Activated gamma-delta T cell treated with Interleukin-2 at 50 U/mL for 16 hours (primary cell): ENCODE measurements around the gene KBTBD13.
A peak's percentile ranks its signal among the peaks of the same experiment; 100 is the strongest.
"Not testable (repeated sequence)": the region's sequence is repeated elsewhere in the genome, so short reads cannot be mapped to it uniquely, and the experiment has no call there.

Source experiments
- DNase-seq: peaks from one replicate; pipeline ENCODE4 v3.0.0-alpha.2; 2020

The KBTBD13 gene

DNA sequence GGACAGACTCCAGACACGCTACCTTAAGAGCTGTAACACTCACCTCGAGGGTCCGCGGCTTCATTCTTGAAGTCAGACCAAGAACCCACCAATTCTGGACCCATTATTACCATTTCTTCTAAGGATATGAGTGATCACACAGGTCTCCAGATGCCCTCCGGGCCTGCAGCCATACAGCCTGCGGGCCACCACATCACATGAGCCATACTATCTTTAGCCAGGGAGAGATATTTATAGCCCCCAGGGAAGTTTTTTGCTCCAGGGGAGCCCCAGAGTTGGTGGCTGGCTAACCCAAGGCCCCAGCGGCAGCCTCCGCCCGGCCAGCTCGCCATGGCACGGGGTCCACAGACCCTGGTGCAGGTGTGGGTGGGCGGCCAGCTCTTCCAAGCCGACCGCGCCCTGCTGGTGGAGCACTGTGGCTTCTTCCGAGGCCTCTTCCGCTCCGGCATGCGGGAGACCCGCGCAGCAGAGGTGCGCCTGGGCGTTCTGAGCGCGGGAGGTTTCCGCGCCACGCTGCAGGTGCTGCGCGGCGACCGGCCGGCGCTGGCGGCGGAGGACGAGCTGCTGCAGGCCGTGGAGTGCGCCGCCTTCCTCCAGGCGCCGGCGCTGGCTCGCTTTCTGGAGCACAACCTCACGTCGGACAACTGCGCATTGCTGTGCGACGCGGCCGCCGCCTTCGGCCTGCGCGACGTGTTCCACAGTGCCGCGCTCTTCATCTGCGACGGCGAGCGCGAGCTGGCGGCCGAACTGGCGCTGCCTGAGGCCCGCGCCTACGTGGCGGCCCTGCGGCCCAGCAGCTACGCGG is at the start of gene KBTBD13:
Gene KBTBD13 (plus strand): TSS at position 261 of the 805 bp plus-strand sequence. CDS start 70 bp downstream, at position 331.
- DNase-seq = no peak

DNA sequence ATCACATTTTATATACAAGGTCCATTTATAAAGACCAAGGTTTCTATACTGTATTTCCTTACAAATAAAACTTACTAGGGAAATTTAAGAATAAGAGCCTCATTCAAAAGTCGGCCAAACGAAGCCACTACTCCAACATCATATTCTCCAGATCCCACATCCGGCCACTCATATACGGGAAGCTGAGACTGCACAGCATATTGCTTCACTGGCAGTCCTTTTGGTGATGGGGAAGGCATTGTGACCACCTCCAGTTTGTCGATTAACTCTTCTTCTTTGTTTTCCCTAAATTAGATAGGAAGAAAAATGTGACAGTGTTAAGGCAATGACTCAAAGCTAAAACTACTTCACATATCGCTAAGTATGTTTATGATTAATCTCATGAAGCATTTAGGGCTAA is 49.8 kb upstream of the KBTBD13 start:
- no peak for DNase-seq

DNA sequence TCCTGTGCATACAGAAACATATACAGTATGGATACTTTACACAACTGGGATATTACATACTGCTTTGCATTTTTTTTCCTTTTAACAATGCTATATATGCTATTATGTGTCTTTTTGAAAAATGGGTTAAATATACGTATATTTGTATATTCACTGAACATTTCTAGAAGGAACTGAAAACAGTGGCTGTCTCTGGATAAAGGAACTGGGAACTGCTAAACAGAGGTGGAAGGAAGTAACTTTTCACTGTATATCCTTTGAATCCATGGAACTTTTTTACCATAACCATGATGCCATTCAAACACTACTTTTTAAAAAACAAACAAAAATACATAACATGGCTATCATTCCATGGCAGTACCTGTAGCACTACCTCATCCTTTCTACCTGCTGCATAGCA is 49.0 kb upstream of the KBTBD13 start:
- DNase-seq = no peak

DNA sequence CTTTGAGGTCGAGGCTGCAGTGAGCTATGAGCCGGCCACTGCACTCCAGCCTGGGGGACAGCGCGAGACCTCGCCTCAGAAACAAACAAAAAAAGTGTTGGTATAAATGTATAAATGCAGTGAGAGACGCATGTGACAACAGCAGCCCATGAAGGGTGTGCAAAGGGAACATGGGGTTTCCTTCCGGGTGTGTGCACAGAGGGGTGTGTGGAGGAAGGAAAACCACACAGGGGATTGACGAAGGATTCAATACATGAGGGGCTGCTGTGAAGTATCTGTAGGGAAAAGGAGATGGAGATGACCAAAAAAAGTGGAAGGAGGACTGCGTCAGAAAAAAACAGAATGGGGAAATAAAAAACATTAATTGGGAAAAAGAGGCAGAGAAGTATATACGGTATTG is 48.2 kb upstream of the KBTBD13 start:
- no peak for DNase-seq

DNA sequence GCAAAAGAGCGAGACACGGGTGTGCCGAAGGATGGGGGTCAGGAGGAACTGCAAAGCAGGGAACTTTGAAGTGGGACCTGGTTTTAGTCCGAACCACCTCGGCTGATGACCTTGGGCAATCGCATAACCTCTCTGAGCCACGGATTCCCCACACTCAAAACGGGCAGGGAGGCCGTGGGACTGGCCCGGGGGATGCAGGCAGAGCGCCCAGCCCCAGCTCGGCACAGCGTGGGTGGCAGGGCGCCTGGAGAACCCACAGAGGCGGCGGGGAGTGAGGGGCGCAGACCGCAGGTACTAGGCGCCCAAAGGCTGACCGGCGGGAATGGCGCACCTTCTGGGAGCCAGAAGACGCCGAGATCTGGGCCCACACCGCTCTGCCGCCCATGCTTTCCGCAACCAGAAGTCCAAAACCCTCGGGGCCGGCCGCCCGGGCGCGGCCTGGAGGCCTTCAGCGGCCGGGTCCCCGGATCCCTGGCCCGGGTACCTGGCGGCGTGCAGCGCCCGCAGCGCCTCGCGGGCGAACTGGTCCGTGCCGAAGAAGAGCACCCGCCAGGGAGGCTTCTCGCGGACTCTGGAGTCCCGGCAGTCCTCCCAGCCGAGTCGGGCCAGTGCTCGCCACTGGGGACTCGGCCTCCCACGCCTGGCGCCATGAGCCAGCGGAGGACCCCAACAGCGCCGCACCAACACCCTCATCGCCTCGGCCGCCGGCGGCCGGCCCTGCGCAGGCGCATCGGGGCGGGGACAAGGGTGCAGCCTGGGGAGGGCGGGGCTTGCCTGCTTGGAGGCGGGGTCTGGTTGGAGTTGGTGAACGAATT is 47.4 kb upstream of the KBTBD13 start, which contains the start of gene MTFMT:
Gene MTFMT (minus strand): TSS at position 719 of the 815 bp plus-strand sequence. CDS start 26 bp downstream, at position 693.
- peak; percentile 95 for DNase-seq

DNA sequence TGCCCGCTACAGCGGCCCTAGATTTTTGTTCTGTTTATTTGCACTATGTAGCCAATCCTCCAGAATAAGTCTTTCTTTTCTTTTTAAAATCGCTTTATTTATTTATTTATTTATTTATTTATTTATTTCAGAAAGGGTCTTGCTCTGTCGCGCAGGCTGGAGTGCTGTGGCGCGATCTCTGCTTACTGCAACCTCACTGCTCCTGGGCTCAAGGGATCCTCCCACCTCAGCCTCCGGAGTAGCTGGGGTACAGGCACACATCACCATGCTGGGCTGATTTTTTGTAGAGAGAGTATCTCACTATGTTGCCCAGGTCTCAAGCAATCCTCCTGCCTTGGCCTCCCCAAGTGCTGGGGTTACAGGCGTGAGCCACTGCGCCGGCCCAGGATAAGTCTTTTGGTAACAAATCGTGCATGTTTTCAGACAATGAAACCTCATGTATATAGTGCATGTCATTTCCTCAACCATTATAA is 46.8 kb upstream of the KBTBD13 start:
- DNase-seq = no peak

DNA sequence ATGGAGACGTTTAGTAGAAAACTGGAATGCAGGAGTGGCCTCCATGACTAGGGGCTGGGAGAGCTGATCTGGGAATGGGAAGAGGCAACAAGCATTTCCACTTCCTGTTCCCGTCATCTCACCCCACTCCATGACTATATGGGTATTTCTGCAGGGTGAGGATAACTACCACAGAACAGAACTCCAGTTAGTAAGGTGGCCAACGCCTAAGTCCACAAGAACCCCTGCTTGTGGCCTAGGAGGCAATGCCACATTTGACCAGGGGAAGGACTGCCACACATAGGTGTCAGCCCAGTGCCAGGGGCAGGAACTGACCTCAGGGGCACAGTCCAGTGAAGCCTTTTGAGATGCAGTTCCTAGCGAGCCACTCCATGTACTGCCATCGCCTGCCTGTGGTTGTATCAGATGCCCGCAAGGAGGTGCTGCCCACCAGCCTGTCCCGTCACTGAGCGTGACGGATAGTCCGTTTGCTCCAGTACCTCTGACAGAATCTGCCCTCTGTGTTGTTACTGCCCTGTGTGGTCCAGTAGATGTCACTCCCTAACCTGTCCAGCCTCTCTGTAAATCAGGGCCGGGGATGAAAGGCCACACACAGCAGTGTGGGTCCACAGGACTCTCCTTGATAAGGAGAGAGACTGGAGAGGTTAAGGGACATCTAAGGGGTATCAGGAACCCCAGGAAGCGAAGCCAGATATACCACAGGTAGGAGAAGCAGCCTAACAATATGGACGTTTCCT is 43.6 kb upstream of the KBTBD13 start:
- DNase-seq = peak; percentile 26

DNA sequence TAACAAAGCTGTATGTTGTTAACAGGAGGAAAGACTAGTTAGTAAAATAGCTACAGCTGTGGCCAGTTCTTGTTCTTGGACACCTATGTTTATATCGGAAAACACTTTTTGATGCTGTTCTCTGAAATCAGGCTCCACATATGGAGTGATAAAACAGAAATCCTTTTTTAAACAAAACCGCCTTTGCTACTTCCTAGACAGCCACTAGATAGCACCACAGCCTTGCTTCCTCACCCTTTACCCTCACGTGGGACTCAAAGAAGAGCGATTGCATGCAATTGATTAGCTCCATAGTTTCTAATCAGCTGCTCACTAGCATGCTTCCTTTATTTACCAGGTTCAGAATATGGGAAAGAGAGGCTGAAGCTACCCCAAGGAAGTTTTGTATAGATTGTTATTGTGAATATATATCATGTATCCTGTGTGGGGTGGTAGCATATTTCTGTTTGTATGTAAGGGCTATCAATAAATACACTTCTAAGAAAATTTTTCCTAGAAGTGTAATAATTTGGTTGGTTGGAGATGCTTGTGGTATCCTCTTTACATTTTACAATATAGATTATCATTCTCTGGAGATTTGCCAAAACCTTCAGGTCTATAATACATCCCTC is 42.8 kb upstream of the KBTBD13 start:
- DNase-seq = no peak

DNA sequence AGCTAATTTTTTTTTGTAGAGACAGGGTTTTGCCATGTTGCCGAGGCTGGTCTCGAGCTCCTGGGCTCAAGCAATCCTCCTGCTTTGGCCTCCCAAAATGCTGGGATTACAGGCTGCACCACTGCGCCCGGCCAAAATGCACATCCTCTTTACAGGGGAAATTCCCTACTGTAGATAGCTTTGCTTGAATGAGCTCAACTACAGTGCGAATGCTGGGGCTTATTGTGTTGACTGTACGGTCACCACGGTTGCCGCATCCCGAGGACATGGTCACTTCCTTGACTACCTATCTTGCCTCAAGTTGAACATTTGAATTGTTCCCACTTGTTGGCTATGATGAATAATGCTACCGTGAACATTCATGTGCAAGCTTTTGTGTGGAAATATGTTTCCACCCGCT is 41.8 kb upstream of the KBTBD13 start:
- no peak for DNase-seq

DNA sequence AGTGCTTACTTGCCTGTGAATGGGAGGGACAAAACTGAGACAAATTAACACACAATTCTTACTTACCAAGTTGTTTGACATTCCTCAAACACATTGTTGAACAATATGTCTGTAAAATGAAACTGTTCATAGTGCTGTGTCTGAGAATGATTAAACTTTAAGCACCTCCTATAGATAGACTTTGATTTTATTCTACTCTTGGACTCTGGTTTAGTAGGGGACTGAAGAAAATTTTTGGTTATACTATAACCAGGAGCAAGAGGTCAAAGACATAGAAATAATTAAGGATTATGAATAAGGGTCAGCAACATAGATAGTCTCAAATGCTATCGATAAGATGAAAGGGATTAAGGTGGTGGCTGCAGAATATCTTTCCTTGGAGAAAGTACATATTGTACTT is 39.2 kb upstream of the KBTBD13 start:
- DNase-seq = no peak

DNA sequence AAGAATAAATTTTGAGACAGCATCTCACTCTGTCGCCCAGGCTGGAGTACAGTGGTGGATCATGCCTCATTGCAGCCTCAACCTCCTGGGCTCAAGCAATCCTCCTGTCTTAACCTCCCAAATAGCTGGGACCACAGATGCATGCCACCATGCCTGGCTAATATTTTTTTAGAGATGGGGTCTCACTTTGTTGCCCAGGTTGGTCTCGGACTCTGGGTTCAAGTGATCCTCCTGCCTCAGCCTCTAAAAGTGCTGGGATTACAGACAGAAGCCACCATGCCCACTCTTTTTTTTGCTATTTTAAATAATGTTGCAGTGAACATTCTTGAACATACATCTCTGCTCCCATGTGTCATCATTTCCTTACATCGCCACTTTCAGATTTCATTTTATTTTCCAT is 38.1 kb upstream of the KBTBD13 start:
- no peak for DNase-seq

DNA sequence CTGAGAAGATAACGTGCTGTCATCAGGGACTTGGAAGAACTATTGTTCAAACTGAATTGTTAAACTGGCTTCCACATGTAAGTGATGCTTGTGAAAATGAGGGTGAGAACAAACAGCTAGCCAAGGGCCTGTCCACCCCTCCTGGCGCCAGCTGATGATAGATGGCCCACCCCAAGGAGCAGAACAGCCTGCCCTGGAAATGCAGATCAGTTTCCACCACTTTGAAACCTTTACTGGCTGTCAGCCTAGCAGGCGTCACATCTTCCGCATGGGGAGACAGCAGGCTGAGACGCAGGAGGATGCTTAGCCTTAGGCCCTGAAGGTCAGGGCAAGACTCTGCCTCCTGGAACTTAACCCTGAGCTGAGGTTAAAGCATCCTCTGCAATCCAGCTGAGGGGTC is 37.7 kb upstream of the KBTBD13 start:
- DNase-seq = no peak

DNA sequence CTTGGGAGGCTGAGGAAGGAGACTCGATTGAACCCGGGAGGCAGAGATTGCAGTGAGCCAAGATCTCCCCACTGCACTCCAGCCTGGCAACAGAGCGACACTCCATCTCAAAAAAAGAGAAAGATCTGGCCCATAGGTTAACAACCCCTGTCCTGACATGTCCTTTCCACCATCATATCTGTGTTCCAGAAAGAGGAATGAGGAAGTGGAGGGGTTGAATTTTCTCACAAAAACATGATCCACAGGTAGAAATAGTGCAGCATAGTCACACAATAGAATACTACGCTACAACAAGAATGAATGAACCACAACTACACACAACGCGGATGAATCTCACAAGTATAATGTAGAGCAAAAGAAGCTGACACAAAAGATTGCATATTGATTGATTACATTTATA is 36.1 kb upstream of the KBTBD13 start:
- no peak for DNase-seq

DNA sequence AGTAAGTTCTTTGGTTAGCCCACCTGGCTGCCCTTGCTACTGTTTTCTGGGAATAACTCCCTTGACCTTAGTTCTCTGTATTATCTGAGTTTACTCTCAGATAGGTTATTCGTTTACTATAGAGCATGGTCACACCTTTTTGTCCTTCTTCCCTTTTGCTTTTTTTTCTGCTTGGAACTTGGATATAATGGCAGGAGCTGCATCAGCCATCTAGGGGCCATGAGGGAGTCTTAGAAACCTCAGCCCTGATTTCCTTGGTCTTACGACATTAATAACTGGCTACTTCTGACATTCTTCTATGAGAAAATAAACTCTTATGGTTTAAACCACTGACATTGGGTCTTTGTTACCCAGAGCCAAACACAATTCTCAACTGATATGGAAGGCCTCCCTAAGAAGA is 34.8 kb upstream of the KBTBD13 start:
- no peak for DNase-seq

DNA sequence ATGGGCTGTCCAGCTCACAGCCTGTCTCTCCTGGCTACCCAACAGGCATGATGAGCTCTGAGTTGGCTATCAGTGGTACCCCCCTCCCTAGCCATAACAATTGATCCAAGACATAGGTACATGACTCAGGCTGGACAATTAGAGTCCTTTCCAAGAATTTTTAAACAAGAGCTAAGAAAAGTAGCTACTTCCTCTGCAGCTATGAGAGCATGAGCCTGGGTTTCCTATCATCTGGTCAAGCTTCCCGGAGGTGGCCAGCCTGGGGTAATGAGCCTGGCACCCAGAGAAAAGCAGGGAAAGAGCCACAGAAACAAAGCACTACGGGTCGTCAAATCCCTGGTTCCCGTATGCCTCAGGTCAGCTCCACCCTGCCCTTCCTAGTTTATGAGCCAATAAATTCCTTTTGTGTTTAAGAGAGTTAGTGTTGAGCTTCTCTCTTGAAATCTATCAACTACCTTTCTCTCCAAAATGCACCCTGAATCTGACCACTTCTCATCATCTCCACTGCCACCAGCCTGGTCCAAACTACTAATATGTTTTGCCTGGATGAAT is 33.7 kb upstream of the KBTBD13 start:
- DNase-seq = no peak

DNA sequence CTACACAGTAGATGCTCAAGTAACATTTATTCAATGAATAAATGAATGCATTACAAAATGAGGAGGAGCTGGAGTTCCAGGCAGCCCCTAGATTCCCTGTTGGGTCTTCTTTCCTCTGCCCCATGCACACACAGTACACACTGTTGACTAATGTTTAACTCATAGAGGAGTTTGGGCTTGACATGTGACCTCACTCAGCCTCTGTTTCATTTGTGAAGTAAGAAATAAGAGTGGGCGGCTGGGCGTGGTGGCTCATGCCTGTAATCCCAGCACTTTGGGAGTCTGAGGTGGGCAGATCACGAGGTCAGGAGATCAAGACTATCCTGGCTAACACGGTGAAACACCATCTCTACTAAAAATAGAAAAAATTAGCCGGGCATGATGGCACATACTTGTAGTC is 32.3 kb upstream of the KBTBD13 start:
- not testable (repeated sequence) for DNase-seq

DNA sequence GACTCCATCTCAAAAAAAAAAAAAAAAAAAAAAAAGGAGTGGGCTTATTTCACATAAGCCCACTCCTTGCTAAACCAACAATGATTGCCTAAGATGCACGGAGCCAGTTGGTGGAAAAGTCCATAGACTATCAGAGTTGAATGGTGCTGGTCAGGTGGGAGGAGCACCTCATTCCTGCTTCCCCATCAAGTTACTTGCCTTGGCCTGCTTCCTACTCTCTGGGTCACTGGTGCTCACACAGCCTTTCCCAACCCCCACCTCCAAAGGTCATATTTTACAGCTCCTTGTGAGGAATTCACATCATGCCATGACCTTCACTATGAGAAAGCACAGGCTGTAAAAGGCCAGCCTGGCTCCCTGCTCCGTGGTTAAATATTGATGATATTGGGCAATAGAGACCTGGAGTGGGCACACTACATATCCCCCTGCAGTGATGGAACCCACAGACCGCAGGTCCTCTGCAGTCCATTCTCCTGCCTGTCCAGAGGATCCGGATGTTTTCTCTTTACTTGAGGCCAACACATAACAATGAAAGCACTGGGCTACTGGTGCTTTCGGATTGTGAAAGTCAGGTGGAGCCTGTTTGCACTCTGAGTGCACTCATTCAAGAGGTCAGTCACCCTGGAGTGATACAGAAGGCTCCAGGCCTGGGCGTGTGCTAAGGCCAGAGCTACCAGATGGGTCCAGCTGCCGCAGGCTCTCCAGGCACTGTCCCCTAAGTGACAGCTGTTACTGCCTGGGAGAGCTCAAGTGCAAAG is 31.6 kb upstream of the KBTBD13 start, which contains the start of gene SLC51B:
Gene SLC51B (plus strand): TSS at position 664 of the 758 bp plus-strand sequence. CDS start 4,618 bp downstream, outside the sequence.
- no peak for DNase-seq

DNA sequence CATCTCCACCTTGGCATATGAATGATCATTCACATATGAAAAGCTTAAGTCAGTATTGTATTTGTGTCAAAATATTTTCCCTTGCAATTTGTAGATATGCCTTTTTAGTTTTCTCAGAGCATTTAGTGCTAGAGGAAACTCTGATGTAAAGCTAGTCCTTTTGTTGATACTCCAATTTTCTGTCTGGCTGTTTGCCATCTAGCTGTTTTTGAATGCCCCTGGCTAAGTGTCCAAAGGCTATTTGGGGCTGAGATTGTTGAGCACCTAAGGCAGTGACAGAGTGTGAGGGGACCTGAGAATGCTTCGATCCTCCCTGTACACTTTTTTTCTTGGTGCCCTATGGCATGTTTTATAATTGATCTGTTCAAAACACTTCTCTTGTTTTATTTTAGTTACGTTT is 28.3 kb upstream of the KBTBD13 start:
- DNase-seq = no peak

DNA sequence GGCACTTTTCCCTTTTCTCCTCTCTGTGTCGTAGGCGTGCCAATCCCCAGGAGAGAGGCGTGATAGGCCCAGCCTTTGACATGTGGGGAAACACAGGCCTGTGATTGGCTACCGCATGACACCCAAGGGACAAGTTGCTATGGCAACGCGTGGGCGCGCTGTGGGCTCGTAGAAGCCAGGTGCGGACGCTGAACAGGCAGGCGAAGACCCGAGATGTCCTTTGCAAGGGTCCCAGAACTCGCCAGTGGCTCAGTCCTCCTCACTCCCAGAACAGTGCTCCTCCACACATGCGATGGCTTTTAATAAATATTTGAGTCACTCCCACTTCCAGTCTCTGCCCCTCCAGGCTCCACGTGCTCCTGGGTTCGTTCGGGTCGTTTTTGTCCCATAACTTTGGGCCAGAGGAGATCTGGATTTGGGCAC is 27.1 kb upstream of the KBTBD13 start:
- DNase-seq = peak; percentile 77

DNA sequence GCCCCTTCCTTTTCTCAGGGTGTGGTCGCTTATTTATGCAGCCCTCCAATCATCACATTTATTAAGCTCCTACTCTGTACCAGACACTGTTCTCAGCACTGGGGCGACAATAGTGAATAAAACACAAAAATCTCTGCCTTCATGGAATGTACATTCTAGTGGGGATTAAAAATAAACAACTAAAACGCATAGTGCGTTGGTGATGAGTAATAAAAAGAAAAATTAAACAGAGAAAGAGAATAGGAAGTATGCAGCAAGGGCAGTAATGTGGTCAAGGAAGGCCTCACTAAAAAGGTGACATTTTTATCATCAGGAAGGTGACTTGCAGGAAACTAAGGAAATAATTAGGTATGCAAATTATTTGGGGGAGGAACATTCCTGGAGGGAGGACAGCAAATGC is 26.3 kb upstream of the KBTBD13 start:
- no peak for DNase-seq

DNA sequence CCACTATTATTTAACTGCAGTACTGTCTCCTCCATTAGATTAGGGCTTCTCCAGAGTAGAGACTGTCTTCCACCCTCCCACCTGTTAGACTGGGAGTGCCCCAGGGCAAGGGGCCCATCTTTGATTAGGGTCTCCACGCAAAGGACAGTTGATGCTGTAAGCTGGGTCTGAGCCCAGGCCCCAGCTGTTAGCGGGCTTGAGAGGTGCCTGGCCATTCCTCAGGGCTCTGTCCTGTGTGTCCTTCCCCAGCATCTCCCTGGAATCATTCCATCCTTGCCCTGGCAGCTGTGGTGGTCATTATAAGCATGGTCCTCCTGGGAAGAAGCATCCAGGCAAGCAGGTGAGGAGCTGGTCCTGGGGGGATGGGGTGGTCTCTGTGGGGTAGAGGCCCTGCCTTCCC is 25.3 kb upstream of the KBTBD13 start:
- no peak for DNase-seq

DNA sequence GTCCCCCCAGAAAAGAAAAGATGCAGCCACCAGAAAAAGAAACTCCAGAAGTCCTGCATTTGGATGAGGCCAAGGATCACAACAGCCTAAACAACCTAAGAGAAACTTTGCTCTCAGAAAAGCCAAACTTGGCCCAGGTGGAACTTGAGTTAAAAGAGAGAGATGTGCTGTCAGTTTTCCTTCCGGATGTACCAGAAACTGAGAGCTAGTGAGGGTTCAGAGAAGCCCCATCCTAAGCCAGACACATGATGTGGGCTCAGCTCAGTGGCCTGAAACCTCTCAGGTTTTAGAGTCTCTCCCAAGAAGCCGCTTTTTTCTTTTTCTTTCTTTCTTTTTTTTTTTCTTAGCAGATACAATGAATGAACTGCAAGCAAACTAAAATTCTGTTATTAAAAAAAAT is 23.6 kb upstream of the KBTBD13 start:
- no peak for DNase-seq
